NCI-H2227 treated with DMSO at 0.1 percent for 48 hours (cell line): ENCODE results near the gene MSANTD3.
"Not testable (repeated sequence)": the region's sequence is repeated elsewhere in the genome, so short reads cannot be mapped to it uniquely, and the experiment has no call there.

Experiments used
- DNase-seq: peaks from one replicate; lab custom pipeline; 2025; lab: John Stamatoyannopoulos, UW

The MSANTD3 gene, protein sequence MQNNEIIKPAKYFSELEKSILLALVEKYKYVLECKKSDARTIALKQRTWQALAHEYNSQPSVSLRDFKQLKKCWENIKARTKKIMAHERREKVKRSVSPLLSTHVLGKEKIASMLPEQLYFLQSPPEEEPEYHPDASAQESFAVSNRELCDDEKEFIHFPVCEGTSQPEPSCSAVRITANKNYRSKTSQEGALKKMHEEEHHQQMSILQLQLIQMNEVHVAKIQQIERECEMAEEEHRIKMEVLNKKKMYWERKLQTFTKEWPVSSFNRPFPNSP

DNA sequence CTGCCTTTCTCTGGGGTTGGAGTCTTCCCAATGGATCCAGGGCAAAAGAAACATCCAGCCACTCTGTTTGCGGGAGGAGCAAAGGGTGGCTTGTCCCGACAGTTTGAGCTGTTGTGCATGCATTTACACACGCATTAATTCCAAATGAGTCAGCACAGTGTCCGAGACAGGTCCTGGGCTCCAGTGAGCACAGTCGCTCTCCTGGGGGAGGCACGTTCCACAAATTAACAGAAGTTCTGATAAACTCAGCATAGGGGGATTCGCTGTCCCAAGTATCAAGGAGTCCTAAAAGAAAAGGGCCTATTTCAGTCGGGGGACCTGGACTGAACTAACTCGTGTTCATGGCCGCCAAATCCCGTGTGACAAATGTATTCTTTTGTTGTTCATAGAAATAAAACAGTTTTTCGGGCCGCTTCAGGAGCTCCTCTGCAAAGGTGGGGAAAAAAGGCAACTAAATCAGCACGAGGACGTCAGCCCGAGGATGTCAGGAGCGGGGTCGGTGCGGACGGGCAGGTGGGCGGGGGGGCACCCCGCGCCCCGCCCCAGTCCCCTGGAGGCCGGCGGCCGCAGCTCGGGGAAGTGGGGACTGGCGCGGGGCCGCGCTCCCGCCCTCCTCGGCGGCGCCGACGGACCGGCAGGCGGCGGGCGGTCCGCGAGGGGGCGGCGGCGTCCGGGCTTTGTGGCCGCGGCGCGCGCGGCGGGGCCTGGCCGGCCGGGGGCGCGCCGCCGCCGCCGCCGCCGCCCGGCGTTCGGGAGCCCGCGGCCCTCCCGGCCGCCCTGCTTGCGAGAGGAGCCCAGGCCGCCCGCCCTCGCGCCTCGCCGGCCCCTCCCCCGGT lies at the start of gene MSANTD3:
Gene MSANTD3, plus strand, starts transcription at position 614 of the 836 bp plus-strand sequence. CDS start 14,796 bp downstream, outside the sequence.
- peak; percentile 46 for DNase-seq

DNA sequence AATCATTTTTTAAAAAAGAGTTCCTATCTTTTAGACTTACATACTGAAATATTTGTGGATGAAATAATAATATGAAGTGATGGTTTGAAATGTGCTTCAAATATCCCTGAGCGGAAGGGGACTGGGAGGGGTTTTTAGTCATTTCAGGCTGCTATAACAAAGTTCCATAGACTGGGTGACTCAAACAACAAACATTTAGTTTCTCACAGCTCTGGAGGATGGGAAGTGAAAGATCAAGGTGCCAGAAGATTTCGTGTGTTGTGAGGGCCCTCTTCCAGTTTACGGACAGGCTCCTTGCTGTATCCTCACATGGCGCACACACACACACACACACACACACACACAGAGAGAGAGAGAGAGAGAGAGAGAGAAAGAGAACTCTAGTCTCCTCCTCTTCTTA lies 47.1 kb upstream of the MSANTD3 start:
- DNase-seq, result no peak

DNA sequence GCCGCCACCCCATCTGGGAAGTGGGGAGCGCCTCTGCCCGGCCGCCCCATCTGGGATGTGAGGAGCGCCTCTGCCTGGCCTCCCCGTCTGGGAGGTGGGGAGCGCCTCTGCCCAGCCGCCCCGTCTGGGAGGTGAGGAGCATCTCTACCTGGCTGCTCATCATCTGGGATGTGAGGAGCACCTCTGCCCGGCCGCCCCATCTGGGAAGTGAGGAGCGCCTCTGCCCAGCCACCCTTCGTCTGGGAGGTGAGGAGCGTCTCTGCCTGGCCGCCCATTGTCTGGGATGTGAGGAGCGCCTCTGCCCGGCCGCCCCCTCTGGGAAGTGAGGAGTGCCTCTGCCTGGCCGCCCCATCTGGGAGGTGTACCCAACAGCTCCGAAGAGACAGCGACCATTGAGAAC lies 34.0 kb upstream of the MSANTD3 start:
- not testable (repeated sequence) for DNase-seq

DNA sequence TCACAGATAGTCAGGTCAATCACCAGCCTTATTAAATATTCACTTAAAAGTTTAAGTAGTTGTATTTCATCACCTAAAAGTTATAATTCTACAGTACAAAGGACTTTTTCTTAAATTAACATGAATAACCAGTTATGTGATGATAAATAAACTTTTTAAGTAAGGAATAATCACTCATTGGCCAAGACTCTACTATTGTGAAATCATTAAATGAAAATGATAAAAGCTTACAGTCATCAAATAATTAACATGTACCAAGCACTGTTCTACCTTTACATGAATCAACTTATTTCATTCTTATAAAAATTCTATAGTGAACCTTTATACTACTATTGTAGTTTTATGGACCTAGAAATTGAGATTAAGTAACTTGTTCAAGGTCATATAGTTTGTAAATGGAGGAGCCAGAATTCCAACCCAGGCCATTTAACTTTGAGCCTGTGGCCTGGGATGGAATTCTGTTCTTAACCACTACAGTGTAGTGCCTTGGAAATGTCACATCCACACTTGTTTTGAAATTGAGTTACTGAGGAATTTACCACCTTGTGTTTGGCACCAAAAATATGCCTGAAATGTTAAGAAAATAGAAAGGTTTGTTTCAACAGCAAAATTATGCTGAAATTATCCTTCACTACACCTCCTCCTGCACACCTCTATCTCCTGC lies 32.8 kb upstream of the MSANTD3 start:
- no peak for DNase-seq

- DNase-seq, result no peak
Observed at GRCh38 chr9:100394816-100395215, 32.1 kb upstream of the MSANTD3 start.

- DNase-seq, result no peak
Observed at GRCh38 chr9:100396769-100397168, 30.2 kb upstream of the MSANTD3 start.

- DNase-seq, result no peak
Observed at GRCh38 chr9:100397529-100398266, 29.2 kb upstream of the MSANTD3 start.

DNA sequence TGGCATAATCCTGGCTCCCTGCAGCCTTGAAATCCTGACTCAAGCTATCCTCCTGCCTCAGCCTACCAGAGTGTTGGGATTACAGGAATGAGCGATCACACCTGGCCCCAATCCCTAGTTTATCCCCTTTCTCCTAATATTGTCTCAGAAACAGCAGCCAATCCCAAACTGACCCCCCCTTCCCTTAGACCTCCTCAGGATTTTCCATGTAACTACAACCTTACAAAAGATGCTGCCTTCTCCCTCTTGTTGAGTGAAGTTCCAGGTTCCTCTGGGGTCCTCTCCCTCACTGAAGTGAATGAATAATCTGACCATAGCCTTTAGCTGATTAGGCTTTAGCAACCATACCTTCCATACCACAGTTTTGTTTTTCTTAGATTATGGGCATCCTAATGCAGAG lies 25.9 kb upstream of the MSANTD3 start:
- no peak for DNase-seq

GRCh38 chr9:100406962-100407361 lies 20.0 kb upstream of the MSANTD3 start:
- no peak for DNase-seq

DNA sequence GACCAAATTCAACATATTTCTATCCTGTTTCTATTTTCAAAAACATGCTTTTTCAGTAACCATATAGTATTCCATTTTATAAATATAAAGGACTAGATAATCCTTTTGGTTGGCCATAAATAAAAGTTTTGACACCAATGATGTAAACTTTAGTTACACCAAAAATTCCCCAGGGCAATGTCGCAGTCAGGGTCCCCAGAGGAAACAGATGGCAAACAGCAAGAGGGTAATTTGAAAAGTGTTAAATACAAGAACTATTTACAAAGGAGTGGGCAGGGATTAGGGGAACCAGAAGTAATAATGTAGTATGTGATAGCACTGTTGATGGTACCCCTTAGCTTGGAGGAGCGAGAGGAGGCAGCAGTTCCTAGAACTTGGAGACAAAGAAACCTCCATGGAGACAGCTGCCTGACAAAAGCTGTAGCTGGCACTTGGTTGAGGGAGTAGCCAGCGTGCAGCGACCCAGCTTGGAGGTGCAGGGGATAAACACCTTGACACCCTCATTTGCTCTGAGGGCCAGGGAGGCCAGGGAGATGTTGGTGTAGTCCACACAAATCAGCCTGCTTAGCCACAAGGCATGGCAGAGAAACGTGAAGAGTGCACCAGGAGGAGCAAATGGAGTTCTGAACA lies 18.3 kb upstream of the MSANTD3 start:
- no peak for DNase-seq

DNA sequence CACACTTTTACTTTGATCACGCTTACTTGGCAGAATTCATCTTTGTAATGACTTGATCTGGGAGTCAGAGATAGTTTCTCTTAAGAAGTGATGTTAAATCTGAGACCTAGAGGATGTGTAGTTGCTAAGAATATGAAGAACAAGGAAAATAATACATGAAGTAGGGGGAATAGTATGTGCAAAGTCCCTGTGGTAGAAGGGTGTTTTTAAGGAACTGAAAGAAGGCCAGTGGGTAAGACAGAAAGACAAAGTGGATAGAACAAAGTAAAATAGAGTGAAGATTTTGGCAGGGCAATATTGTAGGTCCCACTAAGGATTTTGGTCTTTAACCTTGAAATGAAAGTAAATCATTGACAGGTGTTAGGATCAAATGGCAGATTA lies 17.8 kb upstream of the MSANTD3 start:
- DNase-seq, result no peak

GRCh38 chr9:100411472-100412283 lies 15.3 kb upstream of the MSANTD3 start:
- peak; percentile 92 for DNase-seq

GRCh38 chr9:100413839-100414420 lies 13.0 kb upstream of the MSANTD3 start:
- DNase-seq, result no peak

DNA sequence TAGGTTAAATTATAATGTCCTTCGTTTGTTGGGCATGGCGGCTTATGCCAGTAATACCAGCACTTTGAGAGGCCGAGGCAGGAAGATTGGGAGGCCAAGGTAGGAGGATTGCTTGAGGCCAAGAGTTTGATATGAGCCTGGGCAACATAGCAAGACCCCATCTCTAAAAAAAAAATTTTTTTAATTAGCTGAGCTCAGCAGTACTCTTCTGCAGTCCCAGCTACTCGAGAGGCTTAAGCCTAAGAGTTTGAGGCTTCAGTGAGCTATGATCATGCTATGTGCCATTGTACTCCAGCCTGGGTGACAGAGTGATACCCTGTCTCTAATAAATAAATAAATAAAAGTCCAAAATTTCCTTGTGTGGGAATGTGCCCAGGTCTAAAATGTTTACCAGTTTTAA lies 9.1 kb upstream of the MSANTD3 start:
- no peak for DNase-seq

DNA sequence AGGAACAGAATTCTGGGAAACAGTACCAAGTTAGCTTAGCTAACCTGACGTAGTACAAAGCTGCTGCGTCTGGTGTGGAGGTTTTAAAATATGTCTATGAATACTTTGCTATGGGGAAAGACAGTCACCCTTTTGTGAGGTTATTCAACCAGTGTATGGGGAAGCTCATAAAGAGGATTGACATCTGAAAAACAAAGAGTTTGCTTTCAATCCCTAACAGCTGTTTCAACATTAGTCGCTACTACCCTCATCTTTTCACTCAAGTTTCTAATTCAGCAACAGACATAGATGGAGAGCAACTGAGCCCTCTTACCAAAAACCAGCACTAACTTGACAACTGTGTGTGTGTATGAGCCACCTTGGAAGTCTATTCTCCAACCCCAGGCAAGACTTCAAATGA lies 7.8 kb upstream of the MSANTD3 start:
- no peak for DNase-seq

- DNase-seq, result not testable (repeated sequence)
Observed at GRCh38 chr9:100421116-100421515, 5.8 kb upstream of the MSANTD3 start.

- DNase-seq, result no peak
Observed at GRCh38 chr9:100425758-100426157, 1.2 kb upstream of the MSANTD3 start.

- DNase-seq, result no peak
Observed at GRCh38 chr9:100426189-100426529, 784 bp upstream of the MSANTD3 start.

GRCh38 chr9:100427366-100428263 lies 672 bp downstream of the MSANTD3 start:
- DNase-seq, result peak; percentile 20
